Measurements from ENCODE around the gene RASA3.
A peak's percentile ranks its signal among the peaks of the same experiment; 100 is the strongest.
"Not testable (repeated sequence)": the region's sequence is repeated elsewhere in the genome, so short reads cannot be mapped to it uniquely, and the experiment has no call there.

The RASA3 gene

GRCh38 chr13:114124431-114124830 is 8.0 kb downstream of the RASA3 start:
- no peak for DNase-seq

DNA sequence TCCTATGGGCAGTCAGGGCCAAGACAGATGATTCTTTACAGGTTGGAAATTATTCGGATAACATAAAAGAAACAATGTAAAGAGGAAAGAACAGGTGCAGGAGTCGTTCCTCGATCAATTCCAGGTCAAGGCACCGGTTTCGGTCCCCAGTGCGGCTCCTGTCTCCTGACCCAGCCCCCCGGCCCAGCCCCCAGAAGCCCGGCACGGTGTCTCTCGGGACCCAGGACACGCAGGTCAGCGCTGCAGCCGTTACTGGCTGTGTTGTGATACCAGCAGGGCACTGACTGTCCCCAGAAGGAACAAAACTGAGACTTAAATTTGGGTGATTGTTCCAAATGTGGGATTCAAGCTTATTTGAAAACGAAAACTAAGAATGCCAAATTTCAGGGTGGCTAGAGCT is 8.5 kb downstream of the RASA3 start:
- DNase-seq, result no peak

DNA sequence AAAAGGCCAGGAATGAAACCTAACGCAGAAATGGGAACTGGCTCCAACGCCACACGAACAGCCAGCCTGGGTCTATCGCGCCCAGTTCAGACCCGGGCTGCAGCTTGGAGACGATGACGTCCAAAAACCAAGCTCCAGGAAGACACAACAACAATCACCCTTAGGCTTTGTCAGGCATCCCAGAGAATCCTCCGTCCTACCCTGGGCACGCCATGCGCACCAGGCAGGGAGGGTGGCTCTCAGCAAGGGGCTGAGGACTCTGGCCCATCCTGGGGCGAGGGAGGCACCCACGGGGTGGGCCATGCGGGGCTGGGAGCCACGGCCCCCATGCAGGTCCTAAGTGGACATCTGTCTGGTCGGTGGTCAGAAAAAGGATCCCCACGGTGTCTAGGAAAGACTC is 9.0 kb downstream of the RASA3 start:
- no peak for DNase-seq

GRCh38 chr13:114122591-114123211 is 9.7 kb downstream of the RASA3 start:
- no peak for DNase-seq

DNA sequence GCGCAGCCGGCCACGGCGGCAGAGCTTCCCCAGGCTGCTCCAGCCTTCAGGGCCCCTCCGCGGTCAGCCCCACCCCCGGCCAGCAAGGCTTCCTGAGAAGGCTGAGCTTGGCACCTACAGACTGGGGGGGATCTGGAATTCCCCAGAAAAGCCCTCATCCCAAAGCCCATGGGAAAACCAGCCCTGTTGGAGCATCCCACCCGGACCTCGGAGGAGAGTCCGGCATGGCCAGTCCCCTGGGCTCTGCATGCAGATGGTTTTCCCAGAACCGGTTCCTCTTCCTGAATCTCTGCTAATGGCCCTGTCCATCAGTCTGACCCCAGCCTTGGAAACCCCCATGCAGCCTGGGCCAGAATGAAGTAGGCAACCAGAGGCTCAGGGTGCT is 10.3 kb downstream of the RASA3 start:
- DNase-seq, result no peak

- DNase-seq, result no peak
Observed at GRCh38 chr13:114121496-114122126, 10.8 kb downstream of the RASA3 start.

DNA sequence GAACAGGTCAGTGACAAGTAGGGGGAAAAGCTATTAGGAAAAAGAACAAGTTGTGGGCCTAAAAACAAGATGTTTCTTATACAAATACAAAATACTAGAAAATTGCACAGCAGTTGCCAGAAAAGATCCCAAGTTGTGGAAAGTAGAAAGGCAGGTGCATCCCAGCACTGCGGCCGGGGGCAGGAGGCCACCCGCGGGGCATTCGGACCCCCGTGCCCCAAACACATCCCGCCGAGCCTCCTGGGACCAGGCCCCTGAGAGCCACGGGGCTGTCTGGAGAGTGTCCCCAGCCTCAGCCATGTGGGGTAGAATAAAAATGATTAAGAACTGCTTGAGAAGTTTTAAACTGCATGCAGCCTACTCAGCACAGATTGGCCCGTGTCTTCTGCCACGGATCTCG is 11.4 kb downstream of the RASA3 start:
- no peak for DNase-seq

- DNase-seq, result no peak
Observed at GRCh38 chr13:114120591-114121011, 11.8 kb downstream of the RASA3 start.

DNA sequence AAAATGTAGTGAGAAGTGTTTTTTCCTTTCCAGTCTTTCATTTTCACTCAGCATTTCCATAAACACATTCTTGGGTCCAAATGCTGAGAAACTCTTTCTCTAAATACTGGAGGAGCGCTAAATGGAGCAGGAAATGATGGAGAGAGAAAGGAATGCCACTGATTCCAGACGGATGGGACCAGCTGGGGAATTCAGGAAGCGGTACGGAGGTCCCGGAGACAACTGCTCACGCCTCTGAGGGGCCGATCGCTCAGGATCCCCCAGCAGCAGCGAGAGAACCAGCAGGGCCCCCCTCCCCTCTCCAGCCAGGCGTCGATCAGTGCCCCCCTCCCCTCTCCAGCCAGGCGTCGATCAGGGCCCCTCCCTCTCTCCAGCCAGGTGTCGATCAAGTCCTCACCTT is 13.2 kb downstream of the RASA3 start:
- DNase-seq, result peak; percentile 82

DNA sequence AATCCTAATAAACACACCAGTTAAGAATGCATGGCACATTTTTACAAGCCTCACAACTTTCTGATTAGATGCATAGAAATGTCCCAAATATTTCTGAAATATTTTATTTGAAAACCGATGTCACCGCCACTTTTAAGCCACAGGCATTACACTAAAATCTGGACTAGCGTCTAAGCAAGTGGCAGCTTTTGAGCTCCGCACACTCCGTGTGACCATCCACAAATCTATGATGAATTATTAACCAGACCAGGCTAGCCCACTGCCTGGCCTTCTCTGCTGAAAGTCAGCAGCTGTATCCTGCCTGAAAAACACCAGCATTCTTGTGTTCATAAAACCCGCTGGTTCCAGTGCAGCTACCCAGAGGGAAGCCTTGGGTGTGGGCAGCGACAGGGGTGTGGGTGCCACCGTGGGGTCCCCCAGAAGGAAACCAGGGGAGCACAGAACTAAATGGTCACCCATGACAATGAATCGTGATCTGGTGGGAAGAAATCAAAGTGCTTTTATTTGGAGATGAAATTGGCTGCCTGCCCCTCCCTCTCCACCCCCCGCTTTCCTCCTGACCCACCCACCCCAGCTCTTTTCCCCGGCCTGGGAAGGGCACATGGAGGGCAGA is 13.8 kb downstream of the RASA3 start:
- DNase-seq, result no peak

- peak; percentile 43 for DNase-seq
Observed at GRCh38 chr13:114118086-114118485, 14.3 kb downstream of the RASA3 start.

DNA sequence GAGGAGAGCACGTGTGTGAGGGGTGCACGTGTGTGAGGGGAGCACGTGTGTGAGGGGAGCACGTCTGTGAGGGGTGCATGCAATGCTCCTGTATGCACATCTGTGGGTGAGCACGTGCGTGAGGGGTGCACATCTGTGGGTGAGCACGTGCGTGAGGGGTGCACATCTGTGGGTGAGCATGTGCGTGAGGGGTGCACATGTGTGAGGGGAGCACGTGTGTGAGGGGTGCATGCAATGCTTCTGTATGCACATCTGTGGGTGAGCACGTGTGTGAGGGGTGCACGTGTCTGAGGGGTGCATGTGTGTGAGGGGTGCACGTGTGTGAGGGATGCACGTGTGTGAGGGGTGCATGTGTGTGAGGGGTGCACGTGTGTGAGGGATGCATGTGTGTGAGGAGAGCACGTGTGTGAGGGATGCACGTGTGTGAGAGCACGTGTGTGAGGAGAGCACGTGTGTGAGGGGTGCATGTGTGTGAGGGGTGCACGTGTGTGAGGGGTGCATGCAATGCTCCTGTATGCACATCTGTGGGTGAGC is 15.0 kb downstream of the RASA3 start:
- not testable (repeated sequence) for DNase-seq

GRCh38 chr13:114116734-114117133 is 15.7 kb downstream of the RASA3 start:
- DNase-seq, result no peak

GRCh38 chr13:114115796-114116195 is 16.6 kb downstream of the RASA3 start:
- DNase-seq, result peak; percentile 28

GRCh38 chr13:114115191-114115671 is 17.2 kb downstream of the RASA3 start:
- DNase-seq, result peak; percentile 51

GRCh38 chr13:114114666-114115065 is 17.8 kb downstream of the RASA3 start:
- DNase-seq, result not testable (repeated sequence)

- peak; percentile 5 for DNase-seq
Observed at GRCh38 chr13:114114006-114114640, 18.3 kb downstream of the RASA3 start.

GRCh38 chr13:114113395-114113794 is 19.0 kb downstream of the RASA3 start:
- not testable (repeated sequence) for DNase-seq

- peak; percentile 55 for DNase-seq
Observed at GRCh38 chr13:114112826-114113322, 19.5 kb downstream of the RASA3 start.

- peak; percentile 47 for DNase-seq
Observed at GRCh38 chr13:114112231-114112825, 20.1 kb downstream of the RASA3 start.

GRCh38 chr13:114111577-114111976 is 20.8 kb downstream of the RASA3 start:
- peak; percentile 40 for DNase-seq

DNA sequence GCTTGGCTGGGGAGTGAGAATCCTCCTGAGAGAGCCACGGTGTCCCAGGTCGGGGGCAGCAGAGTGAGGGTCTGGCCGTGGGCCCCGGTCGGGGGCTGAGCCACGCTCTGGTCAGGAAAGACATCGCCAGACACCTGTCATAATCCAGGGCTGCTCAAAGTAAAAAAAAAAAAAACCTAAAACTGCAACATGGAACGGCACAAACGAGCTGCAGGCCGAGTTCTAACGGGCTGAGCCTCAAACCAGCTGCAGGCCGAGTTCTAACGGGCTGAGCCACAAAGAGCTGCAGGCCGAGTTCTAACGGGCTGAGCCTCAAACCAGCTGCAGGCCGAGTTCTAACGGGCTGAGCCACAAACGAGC is 21.6 kb downstream of the RASA3 start:
- DNase-seq, result not testable (repeated sequence)

Measured in right forelimb (tissue), 1 donor.